ENCODE results near the gene RIT2.

Gene RIT2

DNA sequence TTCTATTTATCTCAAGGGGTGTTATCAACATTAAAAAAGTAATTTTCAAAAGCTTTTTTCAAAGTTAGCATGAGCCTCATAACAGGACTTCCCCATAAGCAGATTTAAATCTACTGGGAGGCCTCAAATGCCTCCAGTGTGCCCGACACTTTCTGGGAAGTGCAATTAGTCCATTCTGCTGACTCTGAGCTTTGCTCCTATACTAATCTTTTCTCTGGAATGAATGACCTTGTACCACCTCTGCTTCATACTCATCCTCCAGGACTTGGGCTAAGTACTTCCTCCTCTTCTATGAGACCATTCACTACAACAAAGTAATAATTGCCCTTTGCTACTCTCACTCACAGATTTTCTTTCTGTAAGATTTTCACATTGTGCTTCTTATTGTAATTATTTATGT, 111.1 kb downstream of the RIT2 start:
- DNase-seq, result no peak

DNA sequence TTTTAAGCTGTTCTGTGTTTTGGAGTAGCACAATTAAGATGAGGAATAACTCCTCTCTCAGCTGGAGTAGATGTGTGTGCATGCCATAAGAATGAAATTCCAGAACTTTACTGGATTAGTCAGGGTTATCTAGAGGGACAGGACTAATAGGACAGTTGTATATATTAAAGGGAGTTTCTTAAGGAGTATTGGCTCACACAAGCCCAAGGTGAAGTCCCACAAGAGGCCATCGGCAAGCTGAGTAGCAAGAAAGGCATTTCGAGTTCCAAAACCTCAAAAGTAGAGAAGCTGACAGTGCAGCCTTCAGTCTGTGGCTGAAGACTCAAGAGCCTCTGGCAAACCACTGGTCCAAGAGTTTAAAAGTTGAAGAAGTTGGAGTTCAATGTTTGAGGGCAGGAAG, 113.7 kb downstream of the RIT2 start:
- no peak for DNase-seq

DNA sequence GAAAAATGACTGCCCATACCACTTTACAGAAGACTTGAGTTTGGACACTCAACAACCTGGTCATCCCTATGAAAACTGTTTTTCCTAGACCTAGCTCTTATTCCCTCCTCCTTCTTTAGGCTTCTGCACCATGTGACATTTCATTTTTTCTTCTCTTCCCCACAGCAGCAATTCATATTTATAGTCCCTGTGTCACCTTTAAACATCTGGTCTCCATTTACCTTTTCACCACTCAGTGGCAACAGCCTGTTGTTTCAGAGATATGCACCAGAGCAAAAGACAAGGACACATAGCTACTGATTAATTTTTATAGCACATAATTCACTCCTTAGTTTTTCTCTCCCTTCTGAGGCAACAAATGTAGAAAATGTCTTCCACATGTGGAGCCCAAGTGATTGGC, 118.7 kb downstream of the RIT2 start:
- no peak for DNase-seq

DNA sequence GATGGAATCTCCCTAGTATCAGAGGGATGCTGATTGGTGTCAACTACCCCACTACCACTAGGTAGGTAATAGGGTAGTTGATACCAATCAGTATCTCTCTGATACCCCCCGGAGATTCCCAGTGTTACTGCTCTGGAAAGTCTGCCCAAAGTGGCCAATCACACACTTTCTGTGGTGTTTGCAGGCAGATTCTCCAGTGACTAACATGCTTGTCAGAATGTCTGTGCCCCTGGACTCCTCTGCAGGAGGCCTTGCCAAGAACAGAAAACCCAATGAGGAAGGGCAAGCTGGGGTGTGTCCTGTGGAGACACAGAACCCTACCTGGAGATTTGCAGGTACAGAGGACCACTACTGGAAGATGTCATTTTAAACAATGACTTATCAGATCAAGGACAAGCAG, 135.1 kb downstream of the RIT2 start:
- DNase-seq, result no peak

DNA sequence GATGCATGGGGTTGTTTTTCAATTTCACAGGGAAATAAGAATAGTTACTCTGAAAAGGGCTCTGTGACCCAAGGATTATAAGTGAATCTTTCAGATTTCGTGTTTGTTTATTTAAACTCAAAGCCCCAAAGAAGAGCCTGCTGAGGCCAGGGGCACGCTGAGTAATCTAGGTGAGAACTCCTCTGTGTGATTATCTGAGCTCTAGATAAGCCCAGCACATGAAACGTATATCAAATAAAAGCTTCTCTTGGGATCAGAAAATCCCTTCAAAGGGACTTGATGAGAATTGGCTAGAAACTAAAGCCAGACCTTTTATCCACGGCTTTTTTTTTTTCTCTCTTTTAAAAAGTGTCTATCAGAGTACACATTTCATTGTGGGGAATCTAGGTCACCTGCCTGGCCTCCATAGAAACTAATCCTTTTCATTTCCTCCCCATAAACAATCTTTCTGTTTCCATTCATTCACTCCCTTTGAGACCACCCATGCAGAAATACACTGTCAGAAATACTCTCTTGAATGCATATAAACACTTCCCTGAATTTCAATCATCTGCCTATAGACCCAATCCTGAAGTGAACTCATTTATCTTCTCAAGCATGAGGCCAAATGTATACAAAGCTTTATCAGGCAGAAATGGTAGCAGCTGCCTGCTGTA, 137.4 kb downstream of the RIT2 start:
- DNase-seq, result no peak

DNA sequence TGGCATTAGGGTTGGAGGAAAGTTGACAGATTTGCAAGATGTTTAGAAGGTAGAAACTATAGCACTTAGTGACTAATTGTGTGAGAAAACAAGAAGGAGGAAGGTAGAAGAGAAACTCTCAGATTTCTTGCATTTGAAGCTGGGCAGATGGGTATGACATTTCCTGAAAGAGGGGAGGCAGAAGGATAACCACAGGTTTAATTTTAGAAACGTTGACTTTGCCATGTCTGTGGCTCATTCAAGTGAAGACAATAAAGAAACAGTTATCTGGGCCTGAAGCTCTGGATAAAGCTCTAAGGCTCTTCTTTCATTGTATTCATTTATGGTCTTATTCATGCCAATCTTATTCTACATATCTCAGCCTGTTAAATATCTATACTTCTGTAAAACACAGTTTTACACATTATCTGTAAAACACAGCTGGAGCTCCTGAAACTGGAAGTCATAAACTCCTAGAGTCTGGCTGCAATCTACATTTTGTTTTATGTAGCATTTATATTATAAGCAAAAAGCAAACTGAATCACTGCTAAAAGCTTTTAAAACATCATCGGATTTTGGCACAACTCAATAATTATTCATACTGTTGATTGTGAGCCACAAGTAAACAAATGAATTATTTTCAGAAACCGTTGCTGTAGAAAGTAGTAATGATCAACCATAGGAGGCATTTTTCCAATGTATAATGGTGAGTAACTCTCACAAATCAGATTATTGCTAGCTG, 138.5 kb downstream of the RIT2 start:
- DNase-seq, result no peak

DNA sequence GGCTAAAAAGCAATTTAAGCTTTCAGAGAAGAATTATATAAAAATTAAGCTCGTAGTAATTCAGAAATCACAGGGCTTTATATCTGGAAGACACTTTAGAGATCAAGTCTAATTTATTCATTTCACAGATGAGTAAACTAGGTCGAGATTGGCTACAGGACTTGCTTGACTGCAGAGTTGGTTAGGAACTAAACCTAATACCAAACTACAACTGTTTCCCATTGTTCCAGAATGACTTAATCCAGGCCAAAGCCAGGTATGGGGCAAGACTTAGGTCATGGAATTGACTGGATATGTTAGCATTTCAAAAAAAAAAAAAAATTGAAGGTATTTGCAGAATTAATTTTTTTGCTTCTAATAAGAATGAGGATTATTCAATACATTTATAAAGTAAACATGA, 146.1 kb downstream of the RIT2 start:
- no peak for DNase-seq

DNA sequence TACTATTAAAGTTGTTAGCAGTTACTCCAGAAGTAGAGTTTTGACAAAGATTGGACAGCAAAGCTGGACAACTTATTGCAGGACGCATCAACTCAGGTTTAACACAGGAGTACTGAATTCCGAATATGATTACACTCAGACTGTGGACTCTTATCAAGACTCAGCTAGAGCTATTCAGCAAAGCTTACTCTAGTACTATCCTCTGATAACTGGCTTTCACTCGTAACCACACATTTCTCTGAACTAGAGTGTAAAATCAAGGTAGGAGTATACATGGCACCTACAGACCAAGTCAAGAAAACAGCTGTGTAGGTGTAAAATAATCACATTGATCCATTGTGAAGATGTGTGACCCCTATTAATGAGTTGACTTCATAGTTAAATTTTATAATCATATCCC, 154.2 kb downstream of the RIT2 start:
- DNase-seq, result no peak

DNA sequence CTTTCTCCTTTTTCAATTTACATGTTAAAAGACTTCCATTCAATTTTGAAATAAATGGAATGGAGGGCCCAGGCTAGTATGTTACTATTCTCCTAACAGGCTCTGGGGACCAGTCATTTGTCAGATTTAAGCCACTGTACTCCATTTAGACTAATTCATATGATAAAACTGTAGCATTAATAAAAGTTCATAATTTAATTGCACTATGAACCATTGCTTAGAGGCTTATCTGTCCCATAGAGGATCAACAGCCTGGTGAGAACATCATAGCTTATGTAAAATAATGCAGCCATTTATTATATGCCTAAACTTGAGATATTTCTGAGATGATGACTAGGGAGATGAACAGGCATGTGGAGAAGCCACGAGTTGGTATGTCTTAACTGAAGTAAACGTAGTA, 156.0 kb downstream of the RIT2 start:
- no peak for DNase-seq

DNA sequence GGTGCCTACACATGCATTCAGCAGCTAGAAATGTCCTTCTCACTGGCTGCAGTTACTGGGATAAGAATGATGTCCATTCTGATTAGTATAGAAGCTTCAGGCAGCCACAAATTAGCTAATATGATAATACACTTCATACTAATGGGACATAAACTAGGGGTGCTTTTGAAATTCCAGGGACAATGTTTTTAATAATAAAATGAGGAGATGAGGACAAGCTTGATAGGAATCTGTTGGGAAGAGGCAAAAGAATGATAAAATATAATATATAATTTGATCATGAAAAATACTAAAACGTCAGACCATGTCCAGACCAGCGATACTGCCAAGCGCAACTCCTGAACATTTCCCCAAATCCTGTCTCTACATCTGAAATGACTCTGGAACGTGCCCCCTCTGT, 157.1 kb downstream of the RIT2 start:
- no peak for DNase-seq

DNA sequence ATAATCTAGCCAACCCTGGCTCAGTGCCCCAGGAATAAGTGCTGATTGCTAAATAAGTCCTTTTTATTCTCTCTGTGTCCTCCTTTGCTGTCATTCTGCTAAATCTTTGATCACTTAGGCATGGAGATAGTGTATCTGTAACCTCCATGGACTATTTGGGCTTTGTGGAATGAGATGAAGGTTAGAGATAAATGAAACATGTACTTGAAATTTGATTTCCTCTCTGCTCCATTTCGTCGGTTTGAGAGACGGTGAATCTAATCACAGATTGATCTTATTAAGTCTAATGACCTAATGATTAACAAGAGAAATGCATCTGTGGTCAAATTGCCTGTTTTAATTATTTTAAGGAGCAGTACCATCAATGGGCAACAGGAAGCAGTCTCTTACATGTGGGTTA, 159.2 kb downstream of the RIT2 start:
- DNase-seq, result no peak

DNA sequence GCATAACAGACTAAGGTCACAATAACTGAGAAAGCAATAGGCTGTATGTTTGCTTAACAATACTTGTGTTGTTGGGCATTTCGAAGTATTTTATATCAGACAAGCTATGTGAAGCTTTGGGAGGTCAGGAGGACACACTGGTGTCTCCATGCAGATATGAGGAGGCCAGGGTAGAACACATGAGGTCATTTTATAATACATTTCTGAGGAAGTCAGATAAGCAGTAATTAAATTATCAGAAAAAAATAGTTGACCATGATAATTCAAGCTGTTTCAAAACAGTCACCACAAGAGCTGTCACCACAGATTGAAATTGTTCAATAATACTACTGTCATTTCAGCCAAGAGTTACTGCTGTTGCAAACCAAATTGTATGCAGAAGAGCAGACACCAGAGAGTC, 160.6 kb downstream of the RIT2 start:
- DNase-seq, result no peak

DNA sequence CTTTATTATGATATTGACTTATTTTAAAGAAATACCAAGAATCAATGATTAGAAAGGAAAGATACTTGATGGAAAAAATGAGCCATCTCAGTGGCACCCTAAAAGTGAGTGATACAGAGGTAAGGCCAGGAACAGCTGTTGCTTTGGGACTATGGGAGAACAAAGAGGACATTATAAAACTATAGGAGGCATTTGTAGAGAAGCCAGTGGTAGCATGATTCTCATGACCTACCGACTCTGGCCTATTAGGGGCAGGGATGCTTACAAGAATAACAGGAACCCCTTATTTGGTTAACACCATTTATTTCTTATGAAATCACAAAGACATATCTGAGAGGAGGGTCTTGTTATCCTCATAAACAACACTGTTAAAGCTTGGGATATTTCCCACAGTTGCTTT, 162.2 kb downstream of the RIT2 start:
- DNase-seq, result no peak

DNA sequence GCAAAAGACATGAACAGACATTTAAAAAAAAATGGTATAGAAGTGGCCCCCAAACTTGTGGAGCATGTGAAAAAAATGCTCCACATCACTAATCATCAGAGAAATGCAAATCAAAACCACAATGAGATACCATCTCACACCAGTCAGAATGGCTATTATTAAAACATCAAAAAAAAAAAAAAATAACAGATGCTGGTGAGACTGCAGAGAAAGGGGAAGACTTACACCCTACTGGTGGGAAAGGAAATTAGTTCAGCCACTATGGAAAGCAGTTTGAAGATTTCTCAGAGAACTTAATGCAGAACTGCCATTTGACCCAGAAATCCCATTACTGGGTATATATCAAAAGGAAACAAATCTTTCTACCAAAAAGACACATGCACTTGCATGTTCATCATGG, 164.8 kb downstream of the RIT2 start:
- no peak for DNase-seq

DNA sequence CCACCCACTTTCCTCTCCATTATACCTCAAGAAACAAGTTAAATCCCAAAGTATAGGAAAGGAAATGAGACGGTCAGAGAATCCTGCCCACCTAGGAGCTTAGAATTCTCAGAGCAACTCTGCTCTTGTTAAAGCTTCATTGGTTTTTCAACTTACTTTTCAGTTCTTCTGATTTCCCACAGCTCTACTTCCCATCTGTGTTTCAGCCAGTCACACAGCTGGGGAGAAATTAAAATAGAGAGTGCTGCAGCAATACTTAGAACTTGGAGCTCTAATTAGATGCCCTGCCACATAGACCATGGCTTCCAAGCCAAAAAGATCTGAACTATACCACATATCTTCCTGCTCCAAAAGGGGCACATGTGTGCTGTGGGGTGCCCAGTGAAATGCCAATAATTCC, 166.7 kb downstream of the RIT2 start:
- no peak for DNase-seq

DNA sequence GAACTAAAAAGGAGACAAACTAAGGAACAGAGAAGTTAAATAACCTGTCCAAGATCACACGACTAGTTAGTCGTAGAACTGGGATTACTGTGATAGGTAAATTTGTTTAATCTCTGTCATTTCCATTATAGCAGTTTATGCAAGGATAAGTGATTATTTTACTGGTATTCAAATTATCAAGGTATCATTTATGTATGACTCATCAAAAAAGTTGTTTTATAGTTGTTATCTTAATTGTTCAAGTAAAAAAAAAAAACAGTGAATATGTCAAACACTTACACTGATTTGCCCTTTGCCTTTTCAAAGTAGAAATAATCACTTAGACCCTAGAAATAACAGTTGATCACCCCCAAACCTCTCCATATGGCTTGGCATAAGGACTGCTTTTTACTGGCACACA, 173.6 kb downstream of the RIT2 start:
- no peak for DNase-seq

DNA sequence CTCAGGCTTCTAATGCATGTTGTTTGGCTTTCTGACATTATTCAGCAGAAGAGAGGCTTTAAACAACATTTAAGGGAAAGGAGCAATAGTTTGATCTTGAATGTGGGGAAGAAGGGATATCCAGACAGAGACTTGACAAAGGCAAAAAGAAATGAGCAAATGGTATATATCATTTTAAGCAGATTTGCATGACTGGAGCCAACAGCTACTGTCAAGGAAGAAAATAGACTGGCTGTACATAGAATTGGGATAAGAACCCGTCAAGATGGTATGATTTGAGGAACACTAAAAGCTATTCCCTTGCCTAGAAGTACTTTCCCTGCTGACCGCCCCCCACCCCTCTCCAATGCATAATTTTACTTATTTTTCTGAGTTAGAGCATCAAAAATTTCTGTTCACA, 174.5 kb downstream of the RIT2 start:
- DNase-seq, result no peak

DNA sequence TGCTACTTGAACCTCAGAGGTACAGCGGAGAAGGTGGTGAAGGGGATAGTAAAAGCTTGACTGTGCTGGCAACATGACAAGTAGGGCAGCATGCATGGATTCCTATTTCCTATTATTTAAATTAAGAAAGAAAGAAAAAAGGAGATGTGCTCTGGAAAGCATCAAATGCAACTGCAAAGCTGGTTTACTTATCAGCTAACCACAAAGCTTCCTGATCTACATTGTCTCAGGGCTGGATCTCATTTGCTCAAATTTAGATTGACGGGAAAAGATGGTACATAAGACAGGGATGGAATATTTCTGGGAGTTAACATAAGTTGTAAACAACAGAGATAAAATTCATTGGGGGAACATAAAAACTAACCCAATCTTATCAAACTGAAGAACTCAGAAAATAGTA, 178.0 kb downstream of the RIT2 start:
- no peak for DNase-seq

DNA sequence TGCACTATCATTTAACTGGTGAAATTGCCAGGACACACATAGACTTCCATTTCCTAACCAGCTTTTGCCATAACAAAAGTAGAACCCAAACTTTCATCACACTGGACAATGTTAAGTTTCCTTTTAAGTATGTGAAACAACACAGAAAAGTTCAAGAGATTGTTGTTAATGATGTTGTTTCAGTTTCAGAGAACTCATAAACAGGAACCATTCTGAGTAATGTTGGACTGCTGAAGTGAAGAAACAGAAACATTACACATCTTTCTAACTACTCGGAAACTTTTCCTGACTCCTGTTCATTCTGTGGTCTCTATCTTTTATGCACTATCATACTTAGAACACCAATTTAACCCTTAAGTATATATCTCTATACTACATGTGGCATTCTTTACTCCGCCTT, 179.2 kb downstream of the RIT2 start:
- no peak for DNase-seq

DNA sequence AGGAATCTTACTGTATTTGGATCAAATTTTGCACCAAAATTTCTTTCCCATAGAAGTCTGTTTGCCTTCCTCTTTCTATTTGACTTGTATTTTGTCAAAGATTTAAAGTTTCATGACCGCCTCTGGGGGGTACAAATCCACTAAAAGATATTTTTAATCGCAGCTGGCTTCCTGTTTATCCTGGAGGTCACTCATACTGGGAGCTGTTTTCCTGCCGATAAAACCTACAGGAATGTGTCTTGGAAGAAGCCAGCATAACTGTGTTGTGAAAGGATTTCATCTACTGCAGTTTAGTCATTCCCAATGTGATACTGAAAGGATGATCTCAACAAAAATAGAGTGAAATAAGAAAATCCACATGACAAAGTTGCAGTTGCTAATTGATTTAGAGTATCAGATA, 184.0 kb downstream of the RIT2 start:
- DNase-seq, result no peak

DNA sequence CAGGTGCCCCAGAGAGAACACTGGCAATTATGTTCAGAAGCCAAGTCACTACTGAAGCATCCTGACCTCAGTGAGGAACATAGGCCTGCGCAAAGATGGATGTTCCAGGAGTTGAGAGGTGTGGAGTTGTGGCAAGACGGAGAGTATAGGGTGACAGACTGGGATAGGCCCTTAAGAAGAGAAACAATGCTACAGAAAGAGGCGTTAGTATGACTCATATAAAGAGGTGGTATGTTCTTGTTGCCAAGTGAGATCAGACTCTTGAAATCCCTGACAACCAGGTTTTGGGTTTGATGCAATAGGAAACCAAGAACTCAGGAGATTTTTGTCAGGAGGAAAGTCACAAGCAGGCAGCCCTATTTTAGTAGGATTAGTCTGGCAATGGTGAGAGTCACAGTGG, 185.6 kb downstream of the RIT2 start:
- no peak for DNase-seq

DNA sequence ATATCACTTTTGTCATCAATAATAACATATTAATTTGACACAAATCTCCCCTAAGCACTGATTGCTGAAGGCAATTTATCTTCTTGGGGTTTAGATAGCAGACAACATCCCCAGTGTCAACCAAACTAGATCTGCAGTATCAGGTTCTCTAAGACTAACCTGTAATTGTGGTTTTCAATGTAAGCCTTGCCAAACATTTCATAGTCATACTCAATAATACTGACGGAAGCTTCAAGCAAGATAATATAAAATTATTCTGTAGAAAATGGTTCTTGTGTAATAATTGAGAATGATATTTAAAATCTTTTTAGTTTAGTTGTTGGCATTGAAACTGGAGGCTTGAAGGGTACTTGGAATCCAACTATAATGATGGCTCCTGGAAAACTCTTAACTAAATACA, 186.3 kb downstream of the RIT2 start:
- no peak for DNase-seq

DNA sequence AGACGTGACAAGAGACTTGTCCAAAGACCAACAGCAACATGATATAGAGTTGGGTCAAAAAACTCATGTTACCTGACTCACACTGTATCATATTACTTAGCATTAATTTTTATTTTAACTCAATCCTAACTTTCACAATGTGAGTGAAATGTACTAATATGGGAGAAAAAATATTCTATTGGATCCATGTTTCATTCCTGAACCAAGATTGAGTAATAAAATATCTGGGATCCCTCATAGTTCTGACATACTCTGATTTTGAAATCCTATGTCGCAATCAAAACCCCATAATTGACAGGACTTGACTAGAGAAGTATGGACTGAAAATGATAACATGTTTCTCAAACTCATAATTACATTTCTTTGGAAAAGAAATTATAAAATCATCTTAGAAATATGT, 190.4 kb downstream of the RIT2 start:
- no peak for DNase-seq

DNA sequence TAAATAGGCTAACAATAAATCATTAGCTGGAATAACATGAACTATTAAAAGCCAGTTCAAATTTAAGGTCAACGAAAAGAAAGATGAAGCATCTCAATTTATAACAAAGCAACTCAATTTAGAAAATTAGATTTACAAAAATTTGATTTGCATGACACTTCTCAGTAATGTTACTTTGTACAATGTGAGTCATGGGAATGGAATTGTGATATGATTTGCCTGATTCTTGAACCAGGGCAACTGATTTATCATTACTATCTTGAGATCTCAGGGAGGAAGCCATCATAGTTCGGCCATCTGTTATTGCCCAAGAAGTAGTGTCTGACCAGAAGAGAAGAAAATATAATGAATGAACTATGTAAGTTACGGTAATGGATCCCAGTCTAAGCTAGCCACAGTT, 193.1 kb downstream of the RIT2 start:
- no peak for DNase-seq

DNA sequence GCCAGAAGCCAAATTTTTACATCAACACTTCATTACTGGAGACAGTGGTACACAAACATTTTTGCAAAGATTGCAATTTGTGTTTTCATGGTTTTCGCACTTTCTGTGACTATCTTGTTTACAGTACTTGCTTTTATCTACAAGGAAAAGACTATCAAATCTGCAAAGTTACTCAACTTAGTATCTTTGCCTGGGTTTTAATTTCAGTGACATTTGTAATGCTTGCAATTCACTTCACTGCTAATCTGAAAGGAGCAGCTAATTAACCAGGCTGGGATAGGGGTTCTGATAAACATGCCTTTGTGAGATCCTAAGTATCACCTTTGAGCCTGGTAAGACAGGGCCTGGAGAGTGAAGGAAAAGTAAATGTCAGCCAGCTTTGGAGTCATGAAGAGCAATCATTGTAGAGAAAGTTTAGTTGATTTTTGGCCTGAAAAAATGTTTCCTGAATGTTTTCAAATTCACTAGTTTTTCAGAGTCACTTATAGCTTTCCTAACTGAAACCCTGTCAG, 194.2 kb downstream of the RIT2 start:
- no peak for DNase-seq

Data from cortex of kidney (tissue), 1 donor.